Retinal pigment epithelial cell (primary cell): ENCODE results near the gene OR1E2.
"Not testable (repeated sequence)": the region's sequence is repeated elsewhere in the genome, so short reads cannot be mapped to it uniquely, and the experiment has no call there.

Experiments used
- DNase-seq: peaks from one replicate; pipeline ENCODE4 v3.0.0-alpha.2; 2010; ENCODE audit warnings: low read depth
- H3K4me3 ChIP-seq: 2 replicates; pipeline ENCODE4 v1.5.1; 2011; ENCODE audit warnings: mild to moderate bottlenecking, low read length, control low read depth, moderate library complexity
- TF ChIP-seq, protein P1 (sequence below): conservative IDR thresholded peaks from 2 replicates; pipeline ENCODE4 v1.5.1; 2011; ENCODE audit warnings: low read depth, low read length, control low read depth, inconsistent platforms

OR1E2 gene

DNA sequence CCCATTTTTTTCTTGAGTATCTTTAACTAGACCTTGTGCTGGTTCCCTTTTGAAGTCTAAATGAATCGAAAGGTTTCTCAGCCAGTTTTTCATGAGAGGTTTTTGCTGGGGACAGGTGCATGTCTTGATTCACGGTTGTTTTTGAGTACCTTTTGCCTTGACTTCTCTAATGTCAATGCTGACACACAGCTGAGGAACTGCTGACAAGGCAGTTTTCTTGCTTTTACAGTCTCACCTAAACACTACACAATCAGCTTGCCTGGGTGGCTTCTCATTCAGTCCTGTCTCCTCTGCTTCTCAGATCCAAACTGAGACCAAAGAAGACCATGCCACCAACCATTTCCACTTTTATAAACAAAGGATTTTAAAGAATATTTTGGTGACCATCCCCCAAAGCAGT, 15.4 kb downstream of the OR1E2 start:
- no peak overlapping the region for H3K4me3 ChIP-seq
- TF ChIP-seq, protein P1, sequence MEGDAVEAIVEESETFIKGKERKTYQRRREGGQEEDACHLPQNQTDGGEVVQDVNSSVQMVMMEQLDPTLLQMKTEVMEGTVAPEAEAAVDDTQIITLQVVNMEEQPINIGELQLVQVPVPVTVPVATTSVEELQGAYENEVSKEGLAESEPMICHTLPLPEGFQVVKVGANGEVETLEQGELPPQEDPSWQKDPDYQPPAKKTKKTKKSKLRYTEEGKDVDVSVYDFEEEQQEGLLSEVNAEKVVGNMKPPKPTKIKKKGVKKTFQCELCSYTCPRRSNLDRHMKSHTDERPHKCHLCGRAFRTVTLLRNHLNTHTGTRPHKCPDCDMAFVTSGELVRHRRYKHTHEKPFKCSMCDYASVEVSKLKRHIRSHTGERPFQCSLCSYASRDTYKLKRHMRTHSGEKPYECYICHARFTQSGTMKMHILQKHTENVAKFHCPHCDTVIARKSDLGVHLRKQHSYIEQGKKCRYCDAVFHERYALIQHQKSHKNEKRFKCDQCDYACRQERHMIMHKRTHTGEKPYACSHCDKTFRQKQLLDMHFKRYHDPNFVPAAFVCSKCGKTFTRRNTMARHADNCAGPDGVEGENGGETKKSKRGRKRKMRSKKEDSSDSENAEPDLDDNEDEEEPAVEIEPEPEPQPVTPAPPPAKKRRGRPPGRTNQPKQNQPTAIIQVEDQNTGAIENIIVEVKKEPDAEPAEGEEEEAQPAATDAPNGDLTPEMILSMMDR = no peak
- DNase-seq = no peak

DNA sequence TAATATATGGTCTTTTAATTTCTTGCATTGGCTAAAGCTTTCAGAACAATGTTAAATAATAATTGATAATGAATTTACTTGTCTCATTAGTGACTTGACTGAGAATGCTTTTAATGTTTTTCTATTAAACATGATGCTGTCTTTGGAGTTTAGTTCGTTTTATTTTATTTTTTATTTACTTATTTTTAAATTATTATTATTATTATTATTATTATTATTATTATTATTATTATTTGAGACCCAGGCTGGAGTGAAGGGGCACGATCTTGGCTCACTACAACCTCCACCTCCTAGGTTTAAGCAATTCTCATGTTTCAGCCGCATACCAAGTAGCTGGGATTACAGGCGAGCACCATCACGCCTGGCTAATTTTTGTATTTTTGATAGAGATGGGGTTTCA, 18.0 kb downstream of the OR1E2 start:
- no peak overlapping the region for H3K4me3 ChIP-seq
- TF ChIP-seq, protein P1 = no peak
- DNase-seq = no peak

DNA sequence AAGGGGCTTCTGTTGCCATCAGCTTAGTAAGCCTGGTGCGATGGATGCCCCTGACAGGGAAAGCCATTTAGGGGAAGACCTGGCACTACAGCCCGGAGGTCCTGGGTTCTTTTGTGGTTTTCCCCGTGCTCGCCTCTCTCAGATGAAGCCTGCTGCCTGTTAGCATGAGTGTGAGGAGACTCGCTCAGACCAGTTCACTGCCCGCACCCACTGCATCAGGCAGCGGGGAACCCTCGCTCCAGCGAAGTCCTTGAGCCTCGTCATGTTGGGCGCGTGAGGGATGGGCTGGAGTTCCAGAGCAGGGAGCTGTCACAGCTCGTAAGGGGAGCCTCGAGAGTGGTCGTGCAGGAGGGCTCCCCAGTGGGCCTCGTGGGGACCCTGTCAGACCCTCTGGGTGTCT, 21.4 kb downstream of the OR1E2 start:
- H3K4me3 ChIP-seq, DNase-seq: not testable (repeated sequence)

DNA sequence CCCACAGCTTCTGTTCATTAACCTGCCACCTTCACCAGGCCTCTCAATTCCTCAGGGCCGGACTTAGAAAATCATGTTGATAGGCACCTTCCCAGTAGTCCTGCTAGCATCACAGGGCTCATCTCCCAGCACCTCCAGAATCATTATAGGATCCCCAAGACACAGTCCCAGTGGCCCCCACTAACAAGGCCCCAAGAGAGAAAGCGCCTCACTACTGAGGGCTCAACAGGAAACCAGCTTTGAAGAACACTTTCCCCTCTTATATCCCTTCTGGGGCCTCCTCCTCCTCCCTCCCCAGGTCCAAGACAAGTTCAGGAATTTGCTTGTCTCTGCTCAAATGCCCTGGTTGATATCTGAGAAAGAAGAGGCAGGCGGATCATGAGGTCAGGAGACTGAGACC, 22.6 kb downstream of the OR1E2 start, which contains the start of gene OR3A3:
Gene OR3A3 (plus strand): TSS at position 301 of the 400 bp plus-strand sequence.
- no peak within 1 kb of the TSS for H3K4me3 ChIP-seq
- TF ChIP-seq, protein P1 = no peak
- DNase-seq = no peak

GRCh38 chr17:3403856-3404255, 29.8 kb downstream of the OR1E2 start:
- not testable (repeated sequence) for H3K4me3 ChIP-seq, DNase-seq

DNA sequence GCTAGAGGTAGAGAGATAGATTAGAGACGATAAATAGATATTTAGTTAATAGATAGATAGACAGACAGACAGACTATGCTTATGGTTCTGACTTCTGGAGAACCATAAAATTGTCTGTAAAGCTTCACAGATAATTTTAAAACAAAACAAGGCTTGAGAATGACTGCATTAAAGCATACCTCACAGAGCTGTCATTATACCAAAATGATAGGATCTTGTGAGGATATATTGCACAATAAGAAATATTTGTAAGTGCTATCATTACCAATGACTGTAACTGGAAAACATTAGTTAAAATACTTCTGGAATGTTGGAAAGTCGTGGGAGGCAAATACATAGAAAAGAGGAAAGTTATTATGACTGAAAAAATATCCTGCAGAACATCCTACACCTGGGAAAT, 31.9 kb downstream of the OR1E2 start:
- TF ChIP-seq, protein P1 = no peak
- no peak overlapping the region for H3K4me3 ChIP-seq
- DNase-seq = no peak

GRCh38 chr17:3400055-3400454, 33.6 kb downstream of the OR1E2 start:
- no peak overlapping the region for H3K4me3 ChIP-seq
- TF ChIP-seq, protein P1 = no peak
- DNase-seq = no peak

- DNase-seq = no peak
- TF ChIP-seq, protein P1 = no peak
- H3K4me3 ChIP-seq = no peak within 1 kb of the TSS
Observed at GRCh38 chr17:3398310-3398709, 35.3 kb downstream of the OR1E2 start, which contains the start of gene OR1E1. Gene OR1E1, minus strand, starts transcription at chr17:3398410. Its CDS starts 0 bp downstream, at chr17:3398410.

- DNase-seq, H3K4me3 ChIP-seq: not testable (repeated sequence)
Observed at GRCh38 chr17:3397801-3398200, 35.8 kb downstream of the OR1E2 start.
